CD4-positive, alpha-beta T cell treated with Interleukin-4 for 4 hours (primary cell): ENCODE results near the gene ARHGEF40.

ENCODE experiments used
- DNase-seq: peaks from one replicate; pipeline ENCODE4 v3.0.0-alpha.2; 2020

ARHGEF40 gene

GRCh38 chr14:21099596-21099985 is 29.5 kb downstream of the ARHGEF40 start:
- DNase-seq = no peak

GRCh38 chr14:21100931-21101330 is 30.8 kb downstream of the ARHGEF40 start, which contains the start of gene TMEM253:
TMEM253 (plus strand) TSS chr14:21101066; CDS start chr14:21101344, 278 bp downstream.
- DNase-seq = no peak

GRCh38 chr14:21101802-21102413 is 31.8 kb downstream of the ARHGEF40 start:
- no peak for DNase-seq

- DNase-seq = no peak
Measured at GRCh38 chr14:21102521-21103410, 32.7 kb downstream of the ARHGEF40 start.

- no peak for DNase-seq
Measured at GRCh38 chr14:21103411-21103709, 33.3 kb downstream of the ARHGEF40 start.

GRCh38 chr14:21103710-21104447 is 33.8 kb downstream of the ARHGEF40 start:
- DNase-seq = peak; percentile 94

GRCh38 chr14:21104448-21105060 is 34.5 kb downstream of the ARHGEF40 start:
- peak; percentile 68 for DNase-seq

- no peak for DNase-seq
Measured at GRCh38 chr14:21105095-21105494, 35.0 kb downstream of the ARHGEF40 start.

- DNase-seq = no peak
Measured at GRCh38 chr14:21106176-21106497, 36.0 kb downstream of the ARHGEF40 start.

GRCh38 chr14:21106498-21107282 is 36.6 kb downstream of the ARHGEF40 start:
- DNase-seq = peak; percentile 81

- DNase-seq = no peak
Measured at GRCh38 chr14:21107283-21107800, 37.2 kb downstream of the ARHGEF40 start.

GRCh38 chr14:21108791-21109190 is 38.7 kb downstream of the ARHGEF40 start:
- DNase-seq = no peak

- DNase-seq = no peak
Measured at GRCh38 chr14:21109377-21110138, 39.5 kb downstream of the ARHGEF40 start.

GRCh38 chr14:21112255-21112654 is 42.2 kb downstream of the ARHGEF40 start:
- DNase-seq = no peak

GRCh38 chr14:21113369-21113768 is 43.3 kb downstream of the ARHGEF40 start:
- DNase-seq = no peak

GRCh38 chr14:21118933-21119332 is 48.8 kb downstream of the ARHGEF40 start:
- no peak for DNase-seq

GRCh38 chr14:21120686-21121085 is 50.6 kb downstream of the ARHGEF40 start:
- no peak for DNase-seq

- no peak for DNase-seq
Measured at GRCh38 chr14:21121122-21121521, 51.0 kb downstream of the ARHGEF40 start.

GRCh38 chr14:21123429-21123828 is 53.3 kb downstream of the ARHGEF40 start:
- no peak for DNase-seq

GRCh38 chr14:21133901-21134300 is 63.8 kb downstream of the ARHGEF40 start:
- DNase-seq = no peak

- peak; percentile 3 for DNase-seq
Measured at GRCh38 chr14:21136024-21136423, 65.9 kb downstream of the ARHGEF40 start.
